ENCODE data around the gene ADRA2B. TPM values are rescaled to one million over a fixed set of nuclear protein-coding genes. Genes with fewer than 3 reads are reported as not detected.

Gene ADRA2B
- total RNA-seq, 1 experiment from 2014 or later: not detected

DNA sequence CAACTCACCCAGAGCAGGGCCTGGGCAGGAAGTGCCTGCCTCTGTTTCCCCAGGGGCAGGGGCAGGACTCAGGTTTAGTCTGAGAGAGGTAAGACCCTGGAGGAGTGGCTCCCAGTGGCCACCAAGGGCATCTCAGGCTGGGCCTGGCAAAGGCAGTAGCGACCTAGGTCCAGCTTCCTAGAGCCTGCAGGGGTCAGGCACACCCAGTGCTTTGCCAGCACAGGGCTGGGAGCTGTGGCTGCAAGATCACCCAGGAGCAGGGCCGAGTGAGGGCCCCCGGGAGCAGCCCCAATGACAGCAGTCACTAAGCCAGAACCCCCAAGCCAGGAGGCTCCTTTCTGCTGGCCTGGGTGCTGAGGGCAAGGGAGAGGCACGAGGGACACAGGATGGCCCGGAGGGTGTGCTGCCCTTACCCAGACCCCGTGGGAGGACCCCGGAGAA is 37.6 kb upstream of the ADRA2B start:
- Mint-ChIP-seq H3K4me1 (ENCODE audit: low read depth, unreplicated experiment) (no peaks in the 10 kb centered on the region), H3K27me3 (ENCODE audit: unreplicated experiment) (peaks cover 40% of the 10 kb centered on the region), H3K4me3 (ENCODE audit: low read depth, unreplicated experiment) (no peak overlapping the region), H3K27ac (ENCODE audit: unreplicated experiment) (no peak overlapping the region), H3K9me3 (ENCODE audit: low read depth, unreplicated experiment) (no peaks in the 10 kb centered on the region), H3K36me3 (ENCODE audit: insufficient read depth, unreplicated experiment) (no peaks in the 10 kb centered on the region)
- BruUV-seq (replicated peaks): no TSS peak
- intact Hi-C loops (cut with micrococcal nuclease; ENCODE audit: unreplicated experiment): no loop called here
- DNase-seq: no peak
- TF ChIP-seq, protein P1, sequence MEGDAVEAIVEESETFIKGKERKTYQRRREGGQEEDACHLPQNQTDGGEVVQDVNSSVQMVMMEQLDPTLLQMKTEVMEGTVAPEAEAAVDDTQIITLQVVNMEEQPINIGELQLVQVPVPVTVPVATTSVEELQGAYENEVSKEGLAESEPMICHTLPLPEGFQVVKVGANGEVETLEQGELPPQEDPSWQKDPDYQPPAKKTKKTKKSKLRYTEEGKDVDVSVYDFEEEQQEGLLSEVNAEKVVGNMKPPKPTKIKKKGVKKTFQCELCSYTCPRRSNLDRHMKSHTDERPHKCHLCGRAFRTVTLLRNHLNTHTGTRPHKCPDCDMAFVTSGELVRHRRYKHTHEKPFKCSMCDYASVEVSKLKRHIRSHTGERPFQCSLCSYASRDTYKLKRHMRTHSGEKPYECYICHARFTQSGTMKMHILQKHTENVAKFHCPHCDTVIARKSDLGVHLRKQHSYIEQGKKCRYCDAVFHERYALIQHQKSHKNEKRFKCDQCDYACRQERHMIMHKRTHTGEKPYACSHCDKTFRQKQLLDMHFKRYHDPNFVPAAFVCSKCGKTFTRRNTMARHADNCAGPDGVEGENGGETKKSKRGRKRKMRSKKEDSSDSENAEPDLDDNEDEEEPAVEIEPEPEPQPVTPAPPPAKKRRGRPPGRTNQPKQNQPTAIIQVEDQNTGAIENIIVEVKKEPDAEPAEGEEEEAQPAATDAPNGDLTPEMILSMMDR (IDR thresholded peaks at IDR 0.05; ENCODE audit: unreplicated experiment): no peak
- CTCF ChIA-PET: no interaction called here

DNA sequence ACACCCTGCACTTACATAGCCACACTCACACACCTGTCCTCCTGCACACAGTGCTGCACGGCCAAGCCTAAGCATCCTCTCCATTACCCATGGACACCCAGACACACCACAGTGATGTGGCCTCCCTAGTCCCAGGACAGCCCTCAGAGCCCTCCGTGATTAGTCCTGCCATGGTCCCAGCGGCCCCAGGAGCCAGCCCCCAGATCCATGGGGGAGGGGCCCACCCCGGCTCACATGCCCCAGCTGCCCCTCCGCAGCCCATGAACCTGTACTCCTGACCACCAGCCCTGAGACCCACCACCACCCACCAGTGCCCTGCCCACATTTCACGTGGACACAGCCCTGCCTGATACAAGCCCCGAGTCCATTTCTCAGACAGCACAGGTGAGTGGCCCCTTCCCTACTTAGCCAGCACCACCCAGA is 36.9 kb upstream of the ADRA2B start:
- no peak for DNase-seq
- CTCF ChIA-PET: no interaction called here
- Mint-ChIP-seq H3K4me1 (ENCODE audit: low read depth, unreplicated experiment) (peaks cover 5% of the 10 kb centered on the region), H3K36me3 (ENCODE audit: insufficient read depth, unreplicated experiment) (peaks cover 4% of the 10 kb centered on the region), H3K27me3 (ENCODE audit: unreplicated experiment) (peaks cover 33% of the 10 kb centered on the region), H3K9me3 (ENCODE audit: low read depth, unreplicated experiment) (no peaks in the 10 kb centered on the region), H3K4me3 (ENCODE audit: low read depth, unreplicated experiment) (no peak overlapping the region), H3K27ac (ENCODE audit: unreplicated experiment) (no peak overlapping the region)
- TF ChIP-seq, protein P1 (IDR thresholded peaks at IDR 0.05; ENCODE audit: unreplicated experiment): no peak
- BruUV-seq (replicated peaks): no TSS peak
- intact Hi-C loops (cut with micrococcal nuclease; ENCODE audit: unreplicated experiment): no loop called here

DNA sequence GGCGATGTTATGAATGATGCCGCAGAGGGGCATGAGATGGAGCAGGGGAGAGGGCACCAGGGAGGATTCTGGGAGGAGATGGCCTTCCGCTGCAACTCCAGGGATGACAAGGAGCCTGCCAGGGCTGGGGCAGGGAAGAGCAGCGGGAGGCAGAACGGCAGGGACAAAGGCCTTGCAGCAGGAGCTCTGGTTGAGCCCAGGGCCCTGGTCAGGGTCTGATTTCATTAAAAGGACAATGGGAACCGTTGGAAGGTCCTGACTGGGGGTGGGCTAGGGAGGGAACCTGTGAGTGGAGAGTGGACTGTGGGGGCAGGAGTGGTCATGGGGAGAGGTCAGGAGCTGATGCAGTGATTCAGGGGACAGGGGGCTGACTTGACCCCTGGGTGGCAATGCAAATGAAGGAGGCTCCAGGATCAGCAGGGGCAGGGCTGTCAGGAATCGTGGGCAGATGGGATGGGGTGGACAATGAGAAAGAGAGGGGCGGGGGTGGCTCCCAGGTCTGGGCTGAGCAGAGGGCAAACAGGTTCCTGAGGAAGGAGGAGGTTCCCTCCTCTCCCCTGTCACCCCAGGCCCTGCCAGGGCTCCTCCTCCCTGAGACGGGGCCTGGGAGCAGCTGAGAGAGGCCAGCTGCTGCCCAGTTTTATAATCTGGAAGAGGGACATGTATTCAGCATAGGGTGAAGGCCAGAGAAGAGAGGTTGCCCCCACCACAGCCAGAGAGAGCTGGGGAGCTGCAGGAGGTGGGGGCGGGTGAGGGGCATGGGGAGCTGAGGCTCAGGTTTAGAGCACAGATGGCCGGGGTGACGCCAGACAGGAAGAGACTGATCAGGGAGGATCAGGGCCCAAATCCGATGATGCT is 36.2 kb upstream of the ADRA2B start:
- CTCF ChIA-PET: no interaction called here
- TF ChIP-seq, protein P1 (IDR thresholded peaks at IDR 0.05; ENCODE audit: unreplicated experiment): no peak
- BruUV-seq (replicated peaks): no TSS peak
- no peak for DNase-seq
- no peak overlapping the region for H3K27ac Mint-ChIP-seq (ENCODE audit: unreplicated experiment)
- no peaks in the 10 kb centered on the region for H3K9me3 Mint-ChIP-seq (ENCODE audit: low read depth, unreplicated experiment)
- H3K4me3 Mint-ChIP-seq (ENCODE audit: low read depth, unreplicated experiment): no peak overlapping the region
- H3K27me3 Mint-ChIP-seq (ENCODE audit: unreplicated experiment): peaks cover 26% of the 10 kb centered on the region
- peaks cover 8% of the 10 kb centered on the region for H3K4me1 Mint-ChIP-seq (ENCODE audit: low read depth, unreplicated experiment)
- intact Hi-C loops (cut with micrococcal nuclease; ENCODE audit: unreplicated experiment): no loop called here
- H3K36me3 Mint-ChIP-seq (ENCODE audit: insufficient read depth, unreplicated experiment): peaks cover 5% of the 10 kb centered on the region

DNA sequence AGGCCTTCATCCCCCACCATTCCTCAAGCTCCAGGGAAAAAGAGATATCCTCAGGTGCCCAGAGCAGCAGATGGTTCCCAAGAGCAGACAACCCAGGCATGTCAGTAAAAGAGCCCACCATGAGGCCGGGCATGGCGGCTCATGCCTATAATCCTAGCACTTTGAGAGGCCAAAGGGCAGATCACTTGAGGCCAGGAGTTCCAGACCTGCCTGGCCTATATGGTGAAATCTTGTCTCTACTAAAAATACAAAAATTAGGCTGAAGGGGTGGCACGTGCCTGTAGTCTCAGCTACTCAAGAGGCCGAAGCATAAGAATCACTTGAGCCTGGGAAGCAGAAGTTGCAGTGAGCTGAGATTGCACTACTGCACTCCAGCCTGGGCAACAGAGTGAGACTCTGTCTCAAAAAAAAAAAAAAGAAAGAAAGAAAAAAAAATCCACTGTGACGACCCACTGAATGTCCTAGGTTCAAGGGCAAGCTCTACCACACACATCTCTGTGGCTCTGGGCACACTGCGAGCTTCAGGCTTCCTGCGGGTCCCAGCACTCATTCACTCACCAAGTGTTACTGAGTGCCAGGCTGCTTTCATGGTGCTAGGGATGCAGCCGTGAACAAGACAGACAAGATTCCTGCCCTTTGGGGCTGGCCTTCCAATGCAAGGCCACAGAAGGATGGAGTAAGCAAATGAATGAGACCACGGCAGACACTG is 35.4 kb upstream of the ADRA2B start:
- CTCF ChIA-PET: no interaction called here
- no peak overlapping the region for H3K4me3 Mint-ChIP-seq (ENCODE audit: low read depth, unreplicated experiment)
- H3K27ac Mint-ChIP-seq (ENCODE audit: unreplicated experiment): no peak overlapping the region
- intact Hi-C loops (cut with micrococcal nuclease; ENCODE audit: unreplicated experiment): no loop called here
- H3K36me3 Mint-ChIP-seq (ENCODE audit: insufficient read depth, unreplicated experiment): peaks cover 5% of the 10 kb centered on the region
- peaks cover 8% of the 10 kb centered on the region for H3K4me1 Mint-ChIP-seq (ENCODE audit: low read depth, unreplicated experiment)
- H3K9me3 Mint-ChIP-seq (ENCODE audit: low read depth, unreplicated experiment): no peaks in the 10 kb centered on the region
- BruUV-seq (replicated peaks): no TSS peak
- H3K27me3 Mint-ChIP-seq (ENCODE audit: unreplicated experiment): peaks cover 18% of the 10 kb centered on the region
- TF ChIP-seq, protein P1 (IDR thresholded peaks at IDR 0.05; ENCODE audit: unreplicated experiment): no peak
- no peak for DNase-seq

Measured in Calu3 (cell line).